Muscle of leg (tissue), 11 donors: ENCODE data around the gene RPL38. TPM values are rescaled to one million over a fixed set of nuclear protein-coding genes. Genes with fewer than 3 reads are reported as not detected.

Source experiments
- DNase-seq: peaks from one replicate; pipeline ENCODE4 v3.0.0; 2013
- H3K27ac ChIP-seq: one replicate; pipeline ENCODE4 v1.5.1; 2013; ENCODE audit warnings: mild to moderate bottlenecking, low read length, control low read depth
- H3K27me3 ChIP-seq: one replicate; pipeline ENCODE4 v1.6.1; 2013; ENCODE audit warnings: low read length; ENCODE audit not compliant: control insufficient read depth, insufficient read depth
- H3K36me3 ChIP-seq: one replicate; pipeline ENCODE4 v1.6.1; 2013; ENCODE audit warnings: low read length; ENCODE audit not compliant: control insufficient read depth, insufficient read depth
- H3K4me1 ChIP-seq: one replicate; pipeline ENCODE4 v1.6.1; 2013; ENCODE audit warnings: low read length; ENCODE audit not compliant: control insufficient read depth, insufficient read depth
- H3K4me3 ChIP-seq: one replicate; pipeline ENCODE4 v1.5.1; 2013; ENCODE audit warnings: low read length, control low read depth
- H3K9me3 ChIP-seq: replicated peaks from 2 replicates; pipeline ENCODE4 v1.6.1; 2013; ENCODE audit warnings: low read depth, low read length; ENCODE audit not compliant: control insufficient read depth
- WGBS: methylation state at CpG from one replicate; pipeline ENCODE4 v1.1.5; 2013; ENCODE audit warnings: missing lambda C conversion rate; ENCODE audit not compliant: insufficient coverage; 5-methylcytosine and 5-hydroxymethylcytosine counted together
- polyA plus RNA-seq, 8 donors: library from polyadenylated mRNA; unstranded; fragments of 120-200 nt; gene quantifications; one replicate each; pipeline versions ENCODE4 v1.2.1 to v1.2.3, GENCODE V29; 2013; ENCODE audit warnings: inconsistent platforms in 1 of 8, low replicate concordance in 1 of 8; ENCODE audit not compliant: insufficient read length in 8 of 8, insufficient read depth in 1 of 8
- total RNA-seq: library from RNA; stranded (reverse); fragments of 120-200 nt; gene quantifications from one replicate; pipeline ENCODE4 v1.2.4, GENCODE V29; 2013

RPL38 gene
- total and polyA plus RNA-seq, 9 donors = 1,606 to 3,184 (median 1,806) TPM

- WGBS = 48% methylated on average over 23 of the region's 23 CpGs
- peaks cover 9% of the 10 kb centered on the region for H3K4me1 ChIP-seq
- H3K27ac ChIP-seq = no peak overlapping the region
- peaks cover 12% of the 10 kb centered on the region for H3K27me3 ChIP-seq
- H3K36me3 ChIP-seq = no peaks in the 10 kb centered on the region
- no peak overlapping the region for H3K4me3 ChIP-seq
- DNase-seq = no peak
- no peaks in the 10 kb centered on the region for H3K9me3 ChIP-seq
Measured at GRCh38 chr17:74160656-74161502, 42.6 kb upstream of the RPL38 start.

DNA sequence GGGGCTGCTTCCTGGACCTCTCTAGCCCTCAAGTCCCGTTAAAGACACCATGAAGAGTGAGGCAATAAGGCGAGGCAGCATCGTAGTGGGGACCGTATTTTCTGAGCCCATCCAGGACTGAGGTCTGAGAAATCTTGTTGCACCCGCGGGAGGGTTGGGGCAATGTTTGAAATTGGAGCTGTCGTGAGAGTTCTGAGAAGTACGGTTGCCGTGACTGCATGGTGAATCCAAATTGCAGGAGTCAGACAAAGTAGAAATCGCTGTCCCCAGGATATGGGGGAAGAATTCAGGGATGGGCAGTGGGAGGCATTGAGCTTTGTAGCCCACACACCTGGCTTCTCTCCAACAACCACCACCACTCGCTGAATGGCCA, 42.0 kb upstream of the RPL38 start:
- Histone ChIP-seq H3K36me3 (no peaks in the 10 kb centered on the region), H3K9me3 (no peaks in the 10 kb centered on the region), H3K4me3 (no peak overlapping the region), H3K27ac (no peak overlapping the region), H3K4me1 (peaks cover 9% of the 10 kb centered on the region), H3K27me3 (peaks cover 12% of the 10 kb centered on the region)
- WGBS = 41% methylated on average over 9 of the region's 11 CpGs
- no peak for DNase-seq

DNA sequence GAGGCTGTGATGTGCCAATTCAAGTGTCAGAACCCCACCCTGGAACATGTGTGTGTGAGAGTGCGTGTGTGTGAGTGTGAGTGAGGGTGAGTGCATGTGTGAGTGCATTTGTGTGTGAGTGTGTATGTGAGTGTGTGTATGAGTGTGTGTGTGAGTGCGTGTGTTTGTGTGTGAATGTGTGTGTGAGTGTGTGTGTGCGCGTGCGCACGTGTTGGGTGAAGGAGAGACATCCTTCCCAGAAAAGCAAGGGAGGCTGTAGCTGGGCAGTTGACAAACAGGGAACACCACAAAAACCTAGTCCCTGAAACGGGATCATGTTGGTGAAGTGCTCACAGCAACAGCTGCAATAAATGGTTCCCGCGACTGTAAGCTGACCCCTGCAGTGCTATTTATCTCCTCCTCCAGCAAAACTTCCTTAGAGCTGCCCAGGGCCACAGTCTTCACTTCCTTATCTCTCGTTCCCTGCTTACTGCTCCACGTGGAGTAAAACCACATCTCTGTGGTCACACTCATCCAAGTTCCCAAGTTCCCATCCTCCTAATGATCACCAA, 40.1 kb upstream of the RPL38 start:
- H3K36me3 ChIP-seq = no peaks in the 10 kb centered on the region
- H3K27ac ChIP-seq = no peak overlapping the region
- DNase-seq = peak; percentile 35
- no peak overlapping the region for H3K4me3 ChIP-seq
- H3K27me3 ChIP-seq = peaks cover 10% of the 10 kb centered on the region
- 42% methylated on average over 11 of the region's 11 CpGs for WGBS
- peaks cover 2% of the 10 kb centered on the region for H3K9me3 ChIP-seq
- H3K4me1 ChIP-seq = peaks cover 9% of the 10 kb centered on the region

DNA sequence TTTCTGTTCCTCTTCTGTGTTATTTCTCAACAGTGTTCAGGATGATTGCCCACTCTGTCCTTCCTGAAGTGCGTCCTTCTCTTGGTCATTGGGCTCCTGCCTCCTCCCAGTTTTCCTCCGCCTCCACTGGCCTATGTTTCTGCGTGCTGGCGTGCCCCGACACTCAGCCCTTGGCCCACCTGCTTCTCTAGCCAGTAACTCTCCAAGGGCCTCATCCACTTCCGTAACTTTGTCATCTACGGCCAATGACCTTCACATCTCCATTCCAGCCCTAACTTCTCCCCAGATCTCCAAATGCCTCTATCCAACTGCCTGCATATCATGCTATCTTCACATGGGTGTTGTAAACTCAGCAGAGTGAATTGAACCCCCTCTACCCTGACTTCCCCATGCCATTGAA, 39.6 kb upstream of the RPL38 start:
- peaks cover 9% of the 10 kb centered on the region for H3K4me1 ChIP-seq
- WGBS = 76% methylated on average over 7 of the region's 7 CpGs
- no peak overlapping the region for H3K27ac ChIP-seq
- no peak for DNase-seq
- H3K9me3 ChIP-seq = peaks cover 2% of the 10 kb centered on the region
- H3K27me3 ChIP-seq = peaks cover 10% of the 10 kb centered on the region
- H3K36me3 ChIP-seq = no peaks in the 10 kb centered on the region
- no peak overlapping the region for H3K4me3 ChIP-seq

GRCh38 chr17:74164446-74165045, 38.9 kb upstream of the RPL38 start:
- peaks cover 2% of the 10 kb centered on the region for H3K9me3 ChIP-seq
- no peak overlapping the region for H3K4me3 ChIP-seq
- H3K36me3 ChIP-seq = no peaks in the 10 kb centered on the region
- no peak overlapping the region for H3K27ac ChIP-seq
- H3K4me1 ChIP-seq = peaks cover 9% of the 10 kb centered on the region
- 83% methylated on average over 7 of the region's 9 CpGs for WGBS
- peaks cover 8% of the 10 kb centered on the region for H3K27me3 ChIP-seq
- no peak for DNase-seq

- no peaks in the 10 kb centered on the region for H3K36me3 ChIP-seq
- WGBS = 57% methylated on average over 1 of the region's 8 CpGs
- peaks cover 9% of the 10 kb centered on the region for H3K4me1 ChIP-seq
- no peak overlapping the region for H3K27ac ChIP-seq
- no peak overlapping the region for H3K4me3 ChIP-seq
- H3K27me3 ChIP-seq = peaks cover 8% of the 10 kb centered on the region
- H3K9me3 ChIP-seq = peaks cover 2% of the 10 kb centered on the region
- no peak for DNase-seq
Measured at GRCh38 chr17:74165797-74166365, 37.6 kb upstream of the RPL38 start.

GRCh38 chr17:74170924-74171323, 32.6 kb upstream of the RPL38 start:
- Histone ChIP-seq H3K4me1 (no peaks in the 10 kb centered on the region), H3K4me3 (no peak overlapping the region), H3K27me3 (peaks cover 15% of the 10 kb centered on the region), H3K36me3 (no peaks in the 10 kb centered on the region), H3K9me3 (peaks cover 2% of the 10 kb centered on the region), H3K27ac (no peak overlapping the region)
- WGBS = no CpG with 5 or more reads among the region's 1 CpG
- no peak for DNase-seq

DNA sequence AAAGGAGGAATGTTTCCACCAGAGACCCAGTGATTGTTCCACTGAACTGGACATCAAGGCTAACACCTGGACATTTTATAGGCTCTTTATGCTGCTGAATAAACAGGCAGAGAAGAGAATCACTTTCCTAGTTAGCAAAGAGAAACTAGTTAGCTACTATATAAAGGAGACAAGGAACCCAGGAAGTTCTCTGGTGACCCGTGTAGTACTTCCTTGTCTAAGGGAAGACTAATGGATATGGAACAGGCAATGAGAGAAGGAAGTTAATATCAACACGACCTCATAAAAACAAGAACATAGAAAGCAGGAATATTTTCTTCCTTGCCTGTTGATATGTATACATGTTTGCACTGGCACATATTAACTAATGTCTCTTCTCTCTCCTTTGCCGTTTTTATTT, 30.8 kb upstream of the RPL38 start:
- Histone ChIP-seq H3K36me3 (no peaks in the 10 kb centered on the region), H3K27me3 (peaks cover 21% of the 10 kb centered on the region), H3K4me3 (no peak overlapping the region), H3K27ac (no peak overlapping the region), H3K9me3 (no peaks in the 10 kb centered on the region), H3K4me1 (no peaks in the 10 kb centered on the region)
- no peak for DNase-seq
- no CpG with 5 or more reads among the region's 3 CpGs for WGBS

- no peaks in the 10 kb centered on the region for H3K9me3 ChIP-seq
- H3K4me3 ChIP-seq = no peak overlapping the region
- H3K27me3 ChIP-seq = peaks cover 31% of the 10 kb centered on the region
- no peaks in the 10 kb centered on the region for H3K36me3 ChIP-seq
- peak; percentile 73 for DNase-seq
- no peak overlapping the region for H3K27ac ChIP-seq
- no peaks in the 10 kb centered on the region for H3K4me1 ChIP-seq
- WGBS = 87% methylated on average over 6 of the region's 10 CpGs
Measured at GRCh38 chr17:74176546-74177001, 26.9 kb upstream of the RPL38 start.

DNA sequence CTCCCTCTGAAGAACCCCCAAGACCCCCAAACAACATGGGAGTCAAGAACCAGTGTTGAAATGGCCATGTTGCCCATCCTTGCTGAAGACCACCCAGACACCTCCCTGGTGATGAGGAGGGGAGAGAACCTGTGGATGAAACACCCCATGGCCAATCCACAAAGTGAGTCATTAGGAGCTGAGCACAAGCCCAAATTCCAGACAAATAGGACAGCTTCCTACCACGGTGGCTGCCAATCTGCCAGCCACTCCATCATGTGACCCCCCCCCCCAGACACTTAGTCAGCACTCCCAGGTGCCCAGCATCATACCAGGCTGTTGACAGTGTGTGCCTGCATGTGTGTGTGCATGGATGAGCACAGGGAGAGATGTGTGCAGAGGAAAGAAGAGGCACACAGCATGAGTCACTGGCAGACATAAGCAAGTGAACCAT, 26.4 kb upstream of the RPL38 start:
- H3K9me3 ChIP-seq = no peaks in the 10 kb centered on the region
- DNase-seq = no peak
- H3K27ac ChIP-seq = no peak overlapping the region
- peaks cover 31% of the 10 kb centered on the region for H3K27me3 ChIP-seq
- no CpG with 5 or more reads among the region's 1 CpG for WGBS
- H3K36me3 ChIP-seq = no peaks in the 10 kb centered on the region
- no peaks in the 10 kb centered on the region for H3K4me1 ChIP-seq
- no peak overlapping the region for H3K4me3 ChIP-seq
